ENCODE data around the gene CAPN8.

The CAPN8 gene

DNA sequence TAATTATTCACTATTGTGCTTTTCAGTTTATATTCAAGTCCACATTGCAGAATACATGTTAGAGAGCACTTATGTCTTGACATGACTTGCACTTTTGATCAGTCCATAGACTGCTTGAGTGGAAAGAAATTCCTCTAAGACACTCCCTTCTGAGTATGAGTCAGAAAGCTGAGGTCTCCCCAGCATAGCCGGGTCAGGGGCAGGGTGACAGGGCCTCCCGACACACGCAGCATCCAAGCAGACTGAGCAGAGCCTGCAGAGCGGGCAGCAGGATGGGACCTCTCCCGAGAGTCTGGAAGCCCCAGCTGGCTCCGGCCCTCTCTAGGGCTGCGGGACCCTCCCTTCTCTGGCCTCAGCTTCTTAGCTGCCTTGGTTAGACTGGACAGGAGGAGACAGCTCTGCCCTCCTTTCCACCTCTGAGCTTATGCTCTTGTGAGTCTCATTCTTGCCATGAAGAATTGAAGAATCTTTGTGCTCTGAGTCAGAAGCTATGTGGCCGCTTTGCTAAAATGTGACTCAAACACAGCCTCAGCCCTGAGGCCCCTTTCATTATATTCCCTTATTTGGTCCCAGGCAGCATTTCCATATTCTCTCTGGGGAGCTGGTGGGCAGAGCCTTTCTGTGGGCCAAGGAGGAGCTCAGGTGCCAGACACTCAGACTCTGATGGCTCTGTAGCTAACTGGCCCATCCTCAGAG lies 35.6 kb upstream of the CAPN8 start:
- DNase-seq: no peak

GRCh38 chr1:223700388-223700918 lies 35.0 kb upstream of the CAPN8 start:
- no peak for DNase-seq

DNA sequence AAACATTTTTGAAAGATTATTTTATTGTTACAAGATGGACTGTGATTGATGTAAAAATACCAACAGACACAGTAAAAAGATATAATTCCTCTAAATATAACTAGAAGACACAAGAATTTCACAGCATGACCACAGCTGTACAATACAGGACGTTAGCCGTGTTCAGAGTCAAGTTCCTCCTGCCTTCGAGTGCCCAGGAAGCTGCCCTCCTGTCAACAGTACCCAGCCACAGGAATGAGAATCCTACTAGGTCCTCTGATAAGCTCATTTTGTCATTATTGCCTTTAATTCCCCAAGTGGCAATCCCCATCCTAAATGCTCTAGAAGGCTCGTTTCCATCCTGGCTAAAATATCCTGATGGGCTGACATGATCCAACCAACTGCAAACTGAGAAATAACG lies 30.4 kb upstream of the CAPN8 start:
- DNase-seq: no peak

DNA sequence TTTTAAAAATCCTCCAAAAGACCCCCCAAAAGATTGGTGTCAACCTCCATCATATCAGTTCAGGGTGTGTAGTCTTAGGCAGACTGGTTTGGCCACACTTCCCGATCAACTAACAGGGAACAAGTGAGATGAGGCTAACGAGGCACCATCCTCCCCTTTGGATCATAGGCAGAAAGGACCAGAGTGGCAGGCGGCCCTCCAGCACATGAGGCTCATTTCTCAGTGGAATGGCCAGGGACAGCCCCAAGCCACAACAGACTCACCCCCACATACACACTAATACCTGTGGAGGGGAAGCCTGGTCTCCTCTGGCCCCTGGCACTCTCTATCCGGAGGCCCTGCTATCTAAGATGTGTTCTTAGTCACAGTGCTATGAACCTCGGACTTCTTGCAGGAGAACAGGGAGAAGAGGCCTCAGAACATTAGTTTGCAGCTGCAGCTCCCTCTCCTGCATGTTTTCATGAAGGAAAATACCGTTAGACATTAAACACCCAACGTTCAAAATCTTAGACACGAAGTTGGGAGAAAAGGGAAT lies 29.6 kb upstream of the CAPN8 start:
- no peak for DNase-seq

DNA sequence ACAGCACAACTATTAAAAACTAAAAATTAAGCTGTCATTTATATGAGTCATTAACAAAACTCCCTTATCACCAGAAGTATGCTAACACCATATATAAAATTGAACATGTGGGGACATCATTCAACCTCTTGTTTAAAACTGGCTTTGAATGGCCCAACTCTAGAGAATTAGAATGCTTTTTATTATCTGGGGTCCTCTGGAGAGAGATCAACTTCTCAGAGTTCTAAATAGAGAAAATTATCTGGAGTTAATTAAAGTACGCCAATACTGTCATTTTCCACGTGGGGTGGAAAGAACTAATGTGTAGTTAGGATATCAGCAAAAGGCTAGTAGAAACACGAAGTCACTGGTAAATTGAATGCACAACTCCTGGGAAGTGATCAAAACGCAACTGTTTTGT lies 25.6 kb upstream of the CAPN8 start:
- DNase-seq: no peak

- DNase-seq: no peak
Measured at GRCh38 chr1:223684488-223684792, 18.9 kb upstream of the CAPN8 start.

DNA sequence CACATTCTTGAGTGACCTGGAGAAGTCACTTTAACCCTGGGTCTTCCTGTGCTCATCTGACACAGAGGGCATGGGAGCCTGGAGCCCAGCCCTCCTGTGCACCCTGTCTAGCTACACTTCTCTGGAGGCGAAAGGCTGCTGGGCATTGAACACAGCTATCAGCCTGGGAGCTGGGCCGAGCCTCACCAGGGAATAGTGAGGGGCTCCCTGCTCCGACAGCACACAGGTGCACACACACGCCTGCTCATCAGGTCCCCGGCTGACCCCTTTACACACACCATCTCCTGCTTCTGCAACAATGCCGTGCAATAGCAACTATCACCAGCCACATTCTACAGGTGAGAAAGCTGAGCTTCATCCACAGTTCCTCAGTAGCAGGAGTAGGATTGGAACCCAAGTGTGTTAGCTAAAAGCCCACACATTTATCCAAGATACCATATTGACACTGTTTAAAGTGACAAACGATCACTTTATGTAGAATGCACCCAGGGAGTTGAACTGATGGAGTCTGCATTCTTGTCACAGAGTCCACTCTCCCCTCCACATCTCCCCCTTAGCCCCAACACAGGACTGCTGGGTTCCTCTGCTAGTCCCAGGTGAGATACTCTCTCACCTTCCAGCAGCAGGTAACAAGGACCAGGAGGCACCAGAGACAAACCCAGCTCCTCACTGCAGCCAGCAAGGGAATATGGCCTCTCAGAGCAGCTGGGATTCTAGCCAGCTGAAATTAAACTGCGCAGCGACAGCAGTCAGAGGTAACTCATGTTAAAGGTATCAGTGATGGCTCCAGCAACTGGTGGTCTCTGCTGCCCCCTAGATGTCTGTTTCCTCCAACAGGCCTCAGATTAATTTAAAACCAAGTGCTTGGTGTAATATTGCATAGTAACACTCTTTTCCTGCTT lies 18.3 kb upstream of the CAPN8 start:
- peak; percentile 58 for DNase-seq

- no peak for DNase-seq
Measured at GRCh38 chr1:223682502-223682901, 17.0 kb upstream of the CAPN8 start.

GRCh38 chr1:223680188-223680587 lies 14.7 kb upstream of the CAPN8 start:
- DNase-seq: no peak

- DNase-seq: no peak
Measured at GRCh38 chr1:223678841-223679240, 13.3 kb upstream of the CAPN8 start.

DNA sequence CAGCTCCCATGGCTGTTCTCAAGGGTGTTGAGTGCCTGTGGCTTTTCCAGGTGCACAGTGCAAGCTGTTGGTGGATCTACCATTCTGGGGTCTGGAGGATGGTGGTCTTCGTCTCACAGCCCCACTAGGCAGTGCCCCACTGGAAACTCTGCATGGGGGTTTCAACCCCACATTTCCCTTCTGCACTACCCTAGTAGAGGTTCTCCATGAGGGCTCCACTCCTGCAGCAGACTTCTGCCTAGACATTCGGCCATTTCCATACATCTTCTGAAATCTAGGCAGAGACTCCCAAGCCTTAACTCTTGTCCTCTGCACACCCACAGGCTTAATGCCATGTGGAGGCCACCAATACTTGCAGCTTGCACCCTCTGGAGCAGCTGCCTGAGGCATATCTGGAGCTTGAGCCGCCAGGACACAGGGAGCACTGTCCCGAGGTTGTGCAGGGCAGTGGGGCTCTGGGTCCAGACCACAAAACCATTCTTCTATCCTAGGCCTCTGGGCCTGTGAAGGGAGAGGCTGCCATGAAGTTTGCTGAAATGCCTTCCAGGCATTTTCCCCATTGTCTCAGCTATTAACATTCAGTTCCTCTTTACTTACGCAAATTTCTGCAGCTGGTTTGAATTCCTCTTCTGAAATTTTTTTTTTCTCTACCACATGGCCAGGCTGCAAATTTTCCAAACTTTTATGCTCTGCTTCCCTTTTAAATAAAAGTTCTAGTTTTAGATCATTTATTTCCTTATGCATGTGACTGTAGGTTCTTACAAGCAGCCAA lies 8.8 kb upstream of the CAPN8 start:
- DNase-seq: no peak

DNA sequence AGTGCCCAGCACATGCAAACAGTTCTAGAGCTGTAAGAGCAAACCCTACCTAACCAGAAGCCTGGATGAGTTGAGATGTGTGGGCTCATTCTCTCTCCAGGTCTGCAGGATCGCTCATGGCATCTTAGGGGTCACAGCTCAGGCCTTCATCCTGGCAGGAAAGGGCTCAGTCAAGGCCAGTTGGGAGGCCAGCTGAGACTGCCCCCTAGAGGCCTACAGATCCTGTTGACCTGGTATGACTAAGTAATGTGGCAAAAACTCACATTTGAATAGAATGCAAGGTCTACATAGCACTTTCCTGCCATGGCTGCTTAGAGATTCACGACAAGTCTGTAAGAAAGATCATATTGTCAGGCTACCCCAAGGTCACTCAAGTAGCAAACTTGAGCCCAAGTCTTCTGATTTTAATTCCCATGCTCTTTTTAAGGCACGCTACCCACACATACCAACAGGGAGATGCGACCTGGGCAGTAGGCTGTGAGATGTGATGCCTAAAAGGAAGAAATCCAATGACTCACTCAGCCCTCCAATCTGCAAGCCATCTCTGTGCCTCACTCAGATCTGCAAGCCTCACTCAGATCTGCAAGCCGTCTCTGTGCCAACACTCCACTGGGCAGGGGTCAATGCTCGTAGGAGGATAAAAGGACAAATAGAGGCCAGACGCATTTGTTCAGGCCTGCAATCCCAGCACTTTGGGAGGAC lies 5.1 kb upstream of the CAPN8 start:
- DNase-seq: peak; percentile 5

GRCh38 chr1:223669003-223669795 lies 3.7 kb upstream of the CAPN8 start:
- DNase-seq: no peak

DNA sequence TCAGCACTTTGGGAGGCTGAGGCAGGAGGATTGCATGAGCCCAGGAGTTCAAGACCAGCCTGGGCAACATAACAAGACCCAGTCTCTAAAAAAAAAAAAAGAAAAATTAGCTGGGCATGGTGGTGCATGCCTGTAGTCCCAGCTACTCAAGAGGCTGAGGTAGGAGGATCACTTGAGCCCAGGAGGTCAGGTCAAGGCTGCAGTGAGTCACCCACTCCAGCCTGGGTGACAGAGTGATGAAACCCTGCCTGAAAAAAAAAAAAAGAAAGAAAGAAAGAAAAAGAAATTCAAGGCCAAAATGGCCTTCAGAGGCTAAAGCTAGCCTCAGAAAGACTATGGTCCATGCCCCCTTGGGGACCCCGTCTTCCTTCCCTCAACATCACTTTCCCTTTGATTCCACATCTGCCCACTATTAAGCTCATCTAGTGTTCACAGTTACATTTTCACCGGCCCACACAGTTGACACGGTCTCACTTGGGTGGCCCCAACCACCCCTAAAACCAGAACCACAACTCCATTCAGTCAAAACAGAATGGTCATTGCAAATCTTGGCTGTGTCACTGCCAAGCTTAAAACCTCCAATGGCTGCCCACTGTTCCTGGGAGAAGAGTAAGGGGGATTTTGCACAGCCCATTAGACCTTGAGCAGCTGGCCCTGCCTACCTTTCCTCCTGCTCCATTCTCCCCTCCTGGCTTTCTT lies 2.1 kb upstream of the CAPN8 start:
- no peak for DNase-seq

DNA sequence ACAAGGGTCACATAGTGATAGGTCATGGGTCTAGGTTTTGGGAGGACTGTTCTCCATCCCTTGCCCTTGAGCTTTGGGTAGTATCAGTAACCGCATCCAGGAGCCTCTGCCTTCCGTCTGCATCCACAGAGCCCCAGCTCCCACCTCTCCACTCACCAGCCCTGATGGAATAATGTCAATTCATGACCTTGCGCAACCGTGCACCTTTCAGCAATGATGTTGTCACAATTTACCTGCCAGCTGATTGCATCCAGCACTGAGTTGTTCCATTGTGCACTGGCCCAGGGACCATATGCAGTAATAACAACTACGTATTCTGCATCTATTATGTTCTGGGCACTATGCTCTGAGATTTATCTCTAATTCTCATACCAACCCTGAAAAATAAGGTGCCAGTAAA lies 1.4 kb downstream of the CAPN8 start:
- no peak for DNase-seq

- DNase-seq: no peak
Measured at GRCh38 chr1:223662943-223663342, 2.6 kb downstream of the CAPN8 start.

GRCh38 chr1:223659711-223660110 lies 5.8 kb downstream of the CAPN8 start:
- DNase-seq: no peak

GRCh38 chr1:223657978-223658377 lies 7.5 kb downstream of the CAPN8 start:
- DNase-seq: no peak

DNA sequence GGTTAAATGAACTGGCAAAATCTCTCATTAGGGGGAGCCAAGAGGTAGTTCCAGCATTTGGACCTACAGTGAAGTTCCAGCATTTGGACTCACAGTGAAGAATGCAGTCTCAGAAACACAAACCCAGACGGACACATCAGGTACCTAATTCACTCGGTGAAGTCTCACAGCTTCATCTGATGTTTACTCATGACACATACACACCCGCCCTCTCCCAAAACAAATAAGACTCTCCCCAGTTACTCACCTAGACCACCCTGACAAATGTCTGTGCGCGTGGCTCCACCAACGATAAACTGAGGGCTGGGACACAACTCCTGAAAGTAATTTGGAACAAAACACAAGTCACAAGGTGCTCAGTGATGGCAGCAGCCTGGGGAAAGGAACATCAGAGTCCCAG lies 11.4 kb downstream of the CAPN8 start:
- no peak for DNase-seq

GRCh38 chr1:223653431-223653830 lies 12.1 kb downstream of the CAPN8 start:
- DNase-seq: no peak

- no peak for DNase-seq
Measured at GRCh38 chr1:223653015-223653414, 12.5 kb downstream of the CAPN8 start.

Measured in NCI-H146 (cell line).